ENCODE results near the gene NDST1.

Gene NDST1

DNA sequence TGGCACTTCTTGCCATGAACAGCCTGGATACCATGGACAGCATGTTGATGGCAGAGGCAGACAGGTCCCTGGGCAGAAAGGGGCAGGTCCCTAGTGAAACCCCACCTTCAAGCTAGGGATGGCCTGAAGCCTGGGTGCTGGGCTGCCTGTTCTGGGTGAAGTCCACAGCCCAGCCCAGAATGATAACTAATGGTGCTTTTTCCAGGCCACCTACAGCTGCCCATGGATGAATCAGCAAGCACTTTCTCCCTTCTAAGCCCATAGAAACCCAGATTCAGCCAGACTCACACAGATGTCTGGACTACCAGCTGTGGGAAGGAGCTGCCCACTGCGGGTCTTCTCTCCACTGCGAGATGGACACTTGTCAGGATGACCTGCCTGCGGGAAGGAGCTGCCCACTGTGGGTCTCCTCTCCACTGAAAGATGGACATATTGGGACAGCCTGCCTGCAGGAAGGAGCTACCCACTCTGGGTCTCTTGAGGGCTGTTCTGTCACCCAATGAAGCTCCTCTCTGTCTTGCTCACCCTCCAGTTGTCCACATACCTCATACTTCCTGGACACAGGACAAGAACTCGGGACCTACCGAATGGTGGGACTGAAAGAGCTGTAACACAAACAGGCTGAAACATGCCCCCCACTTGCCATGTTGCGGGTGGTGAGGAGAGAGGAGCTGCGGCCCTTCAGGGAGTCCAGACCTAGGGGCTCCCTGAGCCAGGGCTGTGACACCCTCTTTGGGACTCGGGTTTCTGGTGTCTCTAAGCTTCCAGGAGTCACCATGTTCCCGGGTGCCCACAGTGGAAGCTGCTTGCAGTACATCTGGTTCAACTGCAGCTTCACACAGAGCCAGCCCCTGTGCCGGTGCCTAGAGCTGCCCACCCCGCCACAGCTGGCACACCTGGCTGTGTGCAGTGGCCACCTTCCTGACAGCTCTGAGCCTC lies 71.8 kb downstream of the NDST1 start:
- no peaks in the 10 kb centered on the region for H3K4me1 ChIP-seq (ENCODE audit: insufficient read depth, low read length, severe bottlenecking)
- H3K27me3 ChIP-seq (ENCODE audit: insufficient read depth, low read length) = 0 out of 2 replicates have a peak, but pooled peaks cover 5% of the 10 kb centered on the region
- TF ChIP-seq CTCF (IDR thresholded peaks at IDR 0.05; ENCODE audit: low read length) (no peak), EZH2 (IDR thresholded peaks at IDR 0.05; ENCODE audit: borderline replicate concordance, low read length) (no peak)
- H3K4me2 ChIP-seq (ENCODE audit: low read length) = no peak overlapping the region
- no peaks in the 10 kb centered on the region for H3K9me2 ChIP-seq (ENCODE audit: low read depth, low read length)
- H3K4me3 ChIP-seq (ENCODE audit: low read depth, low read length, poor library complexity, severe bottlenecking) = no peak overlapping the region
- H3K9me3 ChIP-seq (ENCODE audit: low read length) = no peaks in the 10 kb centered on the region
- H4K20me1 ChIP-seq (ENCODE audit: insufficient read depth, low read length) = no peaks in the 10 kb centered on the region
- no peak overlapping the region for H3K27ac ChIP-seq (ENCODE audit: low read depth, low read length, poor library complexity, severe bottlenecking)
- H3K9ac ChIP-seq (ENCODE audit: low read length) = no peak overlapping the region
- no peaks in the 10 kb centered on the region for H3K36me3 ChIP-seq (ENCODE audit: insufficient read depth, low read length)
- H3K79me2 ChIP-seq (ENCODE audit: insufficient read depth, low read length) = no peaks in the 10 kb centered on the region
- H3F3A ChIP-seq (ENCODE audit: insufficient read depth, low read length) = no peaks in the 10 kb centered on the region
- no peak overlapping the region for H2AFZ ChIP-seq (ENCODE audit: low read length)

- Histone ChIP-seq H3K4me3 (ENCODE audit: low read depth, low read length, poor library complexity, severe bottlenecking) (no peak overlapping the region), H3K9me3 (ENCODE audit: low read length) (no peaks in the 10 kb centered on the region), H2AFZ (ENCODE audit: low read length) (no peak overlapping the region), H3K4me1 (ENCODE audit: insufficient read depth, low read length, severe bottlenecking) (no peaks in the 10 kb centered on the region), H3K27me3 (ENCODE audit: insufficient read depth, low read length) (0 out of 2 replicates have a peak, but pooled peaks cover 5% of the 10 kb centered on the region), H3K4me2 (ENCODE audit: low read length) (no peak overlapping the region), H3K79me2 (ENCODE audit: insufficient read depth, low read length) (no peaks in the 10 kb centered on the region), H3K36me3 (ENCODE audit: insufficient read depth, low read length) (no peaks in the 10 kb centered on the region), H3F3A (ENCODE audit: insufficient read depth, low read length) (no peaks in the 10 kb centered on the region), H4K20me1 (ENCODE audit: insufficient read depth, low read length) (no peaks in the 10 kb centered on the region), H3K9me2 (ENCODE audit: low read depth, low read length) (no peaks in the 10 kb centered on the region), H3K27ac (ENCODE audit: low read depth, low read length, poor library complexity, severe bottlenecking) (no peak overlapping the region), H3K9ac (ENCODE audit: low read length) (no peak overlapping the region)
- TF ChIP-seq EZH2 (IDR thresholded peaks at IDR 0.05; ENCODE audit: borderline replicate concordance, low read length) (no peak), CTCF (IDR thresholded peaks at IDR 0.05; ENCODE audit: low read length) (no peak)
Observed at GRCh38 chr5:150580917-150581316, 73.0 kb downstream of the NDST1 start.

DNA sequence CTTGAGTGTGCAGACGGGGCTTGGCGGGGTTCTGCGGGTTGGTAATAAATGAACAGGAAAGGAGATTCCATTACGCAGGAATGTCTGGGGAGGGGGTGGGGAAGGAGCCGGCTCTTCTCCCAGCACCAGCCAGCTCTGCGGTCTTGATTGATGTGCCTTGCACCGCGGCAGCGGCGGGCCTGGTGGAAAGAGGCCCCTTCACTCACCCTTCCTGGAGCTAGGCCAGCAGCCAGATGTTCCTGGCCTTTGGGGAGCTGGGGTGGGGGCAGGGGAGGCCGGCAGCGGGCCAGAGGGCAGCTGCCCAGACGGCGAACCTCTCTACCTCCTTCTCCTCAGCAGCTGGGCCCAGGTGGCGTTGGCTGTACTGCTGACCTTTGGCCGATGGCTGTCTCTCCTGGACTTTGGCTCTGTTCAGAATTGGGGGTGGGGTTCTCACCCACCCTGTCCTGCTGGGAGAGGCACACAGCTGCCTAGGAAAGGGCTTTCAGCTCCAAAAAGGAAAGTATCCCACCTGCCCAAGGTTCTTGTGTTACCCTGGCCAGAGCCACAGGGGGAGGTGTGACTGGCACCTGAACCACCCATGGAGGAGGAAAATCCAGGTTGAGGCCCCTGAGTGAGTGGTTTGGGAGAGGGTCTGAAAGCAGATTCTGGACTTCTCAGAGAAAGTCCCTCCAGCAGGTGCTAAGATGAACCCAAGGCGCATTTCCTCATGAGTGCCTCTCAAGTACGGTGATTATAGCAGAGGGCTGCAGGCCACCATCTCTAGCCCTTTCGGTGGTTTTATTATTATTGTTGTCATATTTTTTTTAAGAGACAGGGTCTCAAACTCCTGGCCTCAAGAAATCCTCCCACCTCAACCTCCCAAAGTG lies 74.5 kb downstream of the NDST1 start:
- 0 out of 2 replicates have a peak, but pooled peaks cover 5% of the 10 kb centered on the region for H3K27me3 ChIP-seq (ENCODE audit: insufficient read depth, low read length)
- H3K9me2 ChIP-seq (ENCODE audit: low read depth, low read length) = no peaks in the 10 kb centered on the region
- no peak overlapping the region for H3K27ac ChIP-seq (ENCODE audit: low read depth, low read length, poor library complexity, severe bottlenecking)
- no peaks in the 10 kb centered on the region for H3K79me2 ChIP-seq (ENCODE audit: insufficient read depth, low read length)
- TF ChIP-seq CTCF (IDR thresholded peaks at IDR 0.05; ENCODE audit: low read length) = no peak
- no peak for TF ChIP-seq EZH2 (IDR thresholded peaks at IDR 0.05; ENCODE audit: borderline replicate concordance, low read length)
- no peak overlapping the region for H3K4me3 ChIP-seq (ENCODE audit: low read depth, low read length, poor library complexity, severe bottlenecking)
- H3K4me1 ChIP-seq (ENCODE audit: insufficient read depth, low read length, severe bottlenecking) = no peaks in the 10 kb centered on the region
- H3K9ac ChIP-seq (ENCODE audit: low read length) = no peak overlapping the region
- no peaks in the 10 kb centered on the region for H4K20me1 ChIP-seq (ENCODE audit: insufficient read depth, low read length)
- no peaks in the 10 kb centered on the region for H3K9me3 ChIP-seq (ENCODE audit: low read length)
- H2AFZ ChIP-seq (ENCODE audit: low read length) = no peak overlapping the region
- H3F3A ChIP-seq (ENCODE audit: insufficient read depth, low read length) = no peaks in the 10 kb centered on the region
- H3K36me3 ChIP-seq (ENCODE audit: insufficient read depth, low read length) = no peaks in the 10 kb centered on the region
- H3K4me2 ChIP-seq (ENCODE audit: low read length) = no peak overlapping the region
